ENCODE results near the gene GOLGA2. TPM values are rescaled to one million over a fixed set of nuclear protein-coding genes. Genes with fewer than 3 reads are reported as not detected.

GOLGA2 gene
- polyA plus RNA-seq, 1 of the 3 experiments (the other 2 are of a cell fraction): 103 TPM

DNA sequence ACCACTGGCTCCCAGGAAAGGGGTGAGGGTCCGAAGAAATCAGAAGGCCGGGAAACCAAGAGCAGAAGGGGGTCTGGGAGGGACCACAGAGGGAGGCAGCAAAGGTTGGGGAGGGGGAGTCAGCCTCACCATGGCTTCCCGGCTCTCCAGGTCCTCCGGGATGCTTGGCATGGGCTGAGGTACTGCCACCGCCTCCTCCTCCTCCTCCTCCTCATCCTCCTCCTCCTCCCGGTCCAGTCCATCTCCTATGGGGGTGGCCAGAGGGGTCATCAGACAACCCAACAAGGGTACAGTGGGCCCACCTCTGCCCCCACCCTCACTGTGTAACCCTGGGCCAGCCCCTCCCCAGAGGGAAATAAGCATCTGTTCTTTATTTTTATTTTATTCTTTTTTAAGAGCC is 17.5 kb downstream of the GOLGA2 start:
- no peak overlapping the region for H3K4me3 ChIP-seq (ENCODE audit: low read depth in 2 of 2, low read length in 1 of 2)
- TF ChIP-seq MXI1 (IDR thresholded peaks at IDR 0.05; ENCODE audit: low read depth, low read length): no peak
- no peak for TF ChIP-seq EP300 (IDR thresholded peaks at IDR 0.05; ENCODE audit: borderline replicate concordance in 1 of 2, low read depth in 1 of 2, low read length in 1 of 2)
- no peak for TF ChIP-seq ELF1 (IDR thresholded peaks at IDR 0.05)
- no peak for TF ChIP-seq RCOR1 (IDR thresholded peaks at IDR 0.05; ENCODE audit: low read length)
- TF ChIP-seq REST (IDR thresholded peaks at IDR 0.05; ENCODE audit: low read depth, low read length): no peak
- no peak overlapping the region for H3K4me2 ChIP-seq
- no peak overlapping the region for H3K27ac ChIP-seq (ENCODE audit: low read depth in 2 of 2, low read length in 1 of 2)
- H3K9me3 ChIP-seq: no peaks in the 10 kb centered on the region
- no peaks in the 10 kb centered on the region for H3K79me2 ChIP-seq (ENCODE audit: insufficient read depth)
- ChIA-PET POLR2A (interaction anchor here (1.7 kb wide), 1 partner anchor 11 kb away, joined by 5 read pairs; no protein-coding TSS in a partner anchor), CTCF (interaction anchor here (0.9 to 1.7 kb wide), 2 partner anchors 10 to 38 kb away, joined by 3 to 5 read pairs; no protein-coding TSS in a partner anchor)
- no peak overlapping the region for H2AFZ ChIP-seq (ENCODE audit: low read depth)
- H3K36me3 ChIP-seq (replicated peaks in 1 of 2; ENCODE audit: control insufficient read depth in 1 of 2, insufficient read depth in 2 of 2, low read length in 1 of 2): peaks cover 32 to 59% of the 10 kb centered on the region in 2 experiments
- H3F3A ChIP-seq (replicated peaks; ENCODE audit: insufficient read depth): peaks cover 25% of the 10 kb centered on the region
- no peaks in the 10 kb centered on the region for H4K20me1 ChIP-seq (ENCODE audit: insufficient read depth)
- H3K9me2 ChIP-seq: no peaks in the 10 kb centered on the region
- peaks cover 0 to 4% of the 10 kb centered on the region in 2 experiments; a peak in 1 of 4 replicates for H3K4me1 ChIP-seq (ENCODE audit: control insufficient read depth in 1 of 2, insufficient read depth in 2 of 2, low read depth in 1 of 2, low read length in 1 of 2)
- no peak overlapping the region for H3K9ac ChIP-seq
- DNase-seq: no peak
- H3K27me3 ChIP-seq (ENCODE audit: insufficient read depth): no peaks in the 10 kb centered on the region
- 96% methylated on average over 2 of the region's 6 CpGs for WGBS (ENCODE audit: low lambda C conversion rate)

GRCh38 chr9:128257907-128258306 is 17.9 kb downstream of the GOLGA2 start:
- 95% methylated on average over 8 of the region's 11 CpGs for WGBS (ENCODE audit: low lambda C conversion rate)
- Histone ChIP-seq H3K4me1 (ENCODE audit: control insufficient read depth in 1 of 2, insufficient read depth in 2 of 2, low read depth in 1 of 2, low read length in 1 of 2) (peaks cover 0 to 4% of the 10 kb centered on the region in 2 experiments; a peak in 1 of 4 replicates), H3K4me2 (no peak overlapping the region), H3K9ac (no peak overlapping the region), H2AFZ (ENCODE audit: low read depth) (no peak overlapping the region), H4K20me1 (ENCODE audit: insufficient read depth) (no peaks in the 10 kb centered on the region), H3K27ac (ENCODE audit: low read depth in 2 of 2, low read length in 1 of 2) (no peak overlapping the region), H3K9me2 (no peaks in the 10 kb centered on the region), H3K36me3 (replicated peaks in 1 of 2; ENCODE audit: control insufficient read depth in 1 of 2, insufficient read depth in 2 of 2, low read length in 1 of 2) (peaks cover 32 to 58% of the 10 kb centered on the region in 2 experiments), H3K79me2 (ENCODE audit: insufficient read depth) (no peaks in the 10 kb centered on the region), H3K9me3 (no peaks in the 10 kb centered on the region), H3K4me3 (ENCODE audit: low read depth in 2 of 2, low read length in 1 of 2) (no peak overlapping the region), H3K27me3 (ENCODE audit: insufficient read depth) (no peaks in the 10 kb centered on the region), H3F3A (replicated peaks; ENCODE audit: insufficient read depth) (peaks cover 25% of the 10 kb centered on the region)
- no peak for DNase-seq
- POLR2A ChIA-PET: no interaction called here
- CTCF ChIA-PET: interaction anchor here (0.9 to 1.7 kb wide), 2 partner anchors 10 to 38 kb away, joined by 3 to 5 read pairs; no protein-coding TSS in a partner anchor
- no peak for TF ChIP-seq FOSL2 (IDR thresholded peaks at IDR 0.05; ENCODE audit: borderline replicate concordance, low read depth)
- no peak for TF ChIP-seq GATA2 (CRISPR knock-in tag; IDR thresholded peaks at IDR 0.05)
- TF ChIP-seq RCOR1 (IDR thresholded peaks at IDR 0.05; ENCODE audit: low read length): no peak
- no peak for TF ChIP-seq EZH2phosphoT487 (IDR thresholded peaks at IDR 0.05; ENCODE audit: borderline replicate concordance, low read depth)
- TF ChIP-seq, protein P1, sequence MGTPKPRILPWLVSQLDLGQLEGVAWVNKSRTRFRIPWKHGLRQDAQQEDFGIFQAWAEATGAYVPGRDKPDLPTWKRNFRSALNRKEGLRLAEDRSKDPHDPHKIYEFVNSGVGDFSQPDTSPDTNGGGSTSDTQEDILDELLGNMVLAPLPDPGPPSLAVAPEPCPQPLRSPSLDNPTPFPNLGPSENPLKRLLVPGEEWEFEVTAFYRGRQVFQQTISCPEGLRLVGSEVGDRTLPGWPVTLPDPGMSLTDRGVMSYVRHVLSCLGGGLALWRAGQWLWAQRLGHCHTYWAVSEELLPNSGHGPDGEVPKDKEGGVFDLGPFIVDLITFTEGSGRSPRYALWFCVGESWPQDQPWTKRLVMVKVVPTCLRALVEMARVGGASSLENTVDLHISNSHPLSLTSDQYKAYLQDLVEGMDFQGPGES (IDR thresholded peaks at IDR 0.05; ENCODE audit: low read depth, low read length): no peak
- TF ChIP-seq RFX5 (IDR thresholded peaks at IDR 0.05; ENCODE audit: low read length): no peak
- TF ChIP-seq ZBTB33 (IDR thresholded peaks at IDR 0.05; ENCODE audit: borderline replicate concordance, low read depth): no peak
- TF ChIP-seq REST (IDR thresholded peaks at IDR 0.05; ENCODE audit: low read depth, low read length): no peak
- no peak for TF ChIP-seq YY1 (IDR thresholded peaks at IDR 0.05; ENCODE audit: low read depth)
- TF ChIP-seq, protein P2, sequence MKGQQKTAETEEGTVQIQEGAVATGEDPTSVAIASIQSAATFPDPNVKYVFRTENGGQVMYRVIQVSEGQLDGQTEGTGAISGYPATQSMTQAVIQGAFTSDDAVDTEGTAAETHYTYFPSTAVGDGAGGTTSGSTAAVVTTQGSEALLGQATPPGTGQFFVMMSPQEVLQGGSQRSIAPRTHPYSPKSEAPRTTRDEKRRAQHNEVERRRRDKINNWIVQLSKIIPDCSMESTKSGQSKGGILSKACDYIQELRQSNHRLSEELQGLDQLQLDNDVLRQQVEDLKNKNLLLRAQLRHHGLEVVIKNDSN (IDR thresholded peaks at IDR 0.05; ENCODE audit: borderline replicate concordance, low read depth): no peak
- no peak for TF ChIP-seq NRF1 (IDR thresholded peaks at IDR 0.05; ENCODE audit: low read depth, low read length)
- TF ChIP-seq RXRA (IDR thresholded peaks at IDR 0.05; ENCODE audit: borderline replicate concordance, low read depth): no peak
